Measurements from ENCODE around the gene SUMO3.

Gene SUMO3

GRCh38 chr21:44829507-44830092, 11.7 kb upstream of the SUMO3 start:
- TF ChIP-seq POLR2A (IDR thresholded peaks at IDR 0.05; ENCODE audit: low read length) = no peak
- no peak for TF ChIP-seq GATA1 (IDR thresholded peaks at IDR 0.05; ENCODE audit: low read depth, low read length)
- no peak for DNase-seq

- peak in 1 of 2 experiments; percentile 35 for DNase-seq
- TF ChIP-seq GATA1 (IDR thresholded peaks at IDR 0.05; ENCODE audit: low read depth, low read length) (no peak), POLR2A (IDR thresholded peaks at IDR 0.05; ENCODE audit: low read length) (no peak)
Observed at GRCh38 chr21:44828362-44829056, 10.6 kb upstream of the SUMO3 start.

- TF ChIP-seq POLR2A (IDR thresholded peaks at IDR 0.05; ENCODE audit: low read length) = no peak
- DNase-seq = no peak
Observed at GRCh38 chr21:44823179-44823660, 5.4 kb upstream of the SUMO3 start.

GRCh38 chr21:44822484-44823178, 4.8 kb upstream of the SUMO3 start:
- DNase-seq = peak; percentile 37 to 39
- TF ChIP-seq POLR2A (IDR thresholded peaks at IDR 0.05; ENCODE audit: low read length) (no peak), GATA1 (IDR thresholded peaks at IDR 0.05; ENCODE audit: low read depth, low read length) (no peak)

GRCh38 chr21:44820851-44821250, 3.0 kb upstream of the SUMO3 start:
- DNase-seq = no peak

GRCh38 chr21:44819283-44820243, 1.7 kb upstream of the SUMO3 start:
- TF ChIP-seq POLR2A (IDR thresholded peaks at IDR 0.05; ENCODE audit: low read length) (no peak), GATA1 (IDR thresholded peaks at IDR 0.05; ENCODE audit: low read depth, low read length) (no peak)
- no peak for DNase-seq

More at GRCh38 chr21:44820851-44821250, 3.0 kb upstream of the SUMO3 start:
- TF ChIP-seq POLR2A (IDR thresholded peaks at IDR 0.05; ENCODE audit: low read length) = no peak
- TF ChIP-seq GATA1 (IDR thresholded peaks at IDR 0.05; ENCODE audit: low read depth, low read length) = no peak

- TF ChIP-seq GATA1 (IDR thresholded peaks at IDR 0.05; ENCODE audit: low read depth, low read length) (no peak), POLR2A (IDR thresholded peaks at IDR 0.05; ENCODE audit: low read length) (no peak)
- DNase-seq = no peak
Observed at GRCh38 chr21:44818640-44819011, 764 bp upstream of the SUMO3 start.

GRCh38 chr21:44817506-44817880, 369 bp downstream of the SUMO3 start:
- TF ChIP-seq GATA1 (IDR thresholded peaks at IDR 0.05; ENCODE audit: low read depth, low read length) = no peak
- no peak for TF ChIP-seq POLR2A (IDR thresholded peaks at IDR 0.05; ENCODE audit: low read length)
- DNase-seq = peak; percentile 94 to 98

GRCh38 chr21:44816761-44817505, 929 bp downstream of the SUMO3 start:
- TF ChIP-seq GATA1 (IDR thresholded peaks at IDR 0.05; ENCODE audit: low read depth, low read length) (no peak), POLR2A (IDR thresholded peaks at IDR 0.05; ENCODE audit: low read length) (no peak)
- DNase-seq = no peak

- TF ChIP-seq POLR2A (IDR thresholded peaks at IDR 0.05; ENCODE audit: low read length) (no peak), GATA1 (IDR thresholded peaks at IDR 0.05; ENCODE audit: low read depth, low read length) (no peak)
- no peak for DNase-seq
Observed at GRCh38 chr21:44815852-44816628, 1.8 kb downstream of the SUMO3 start.

GRCh38 chr21:44815225-44815624, 2.6 kb downstream of the SUMO3 start:
- TF ChIP-seq GATA1 (IDR thresholded peaks at IDR 0.05; ENCODE audit: low read depth, low read length) = no peak
- no peak for DNase-seq

GRCh38 chr21:44814498-44815023, 3.3 kb downstream of the SUMO3 start:
- DNase-seq = no peak

More at GRCh38 chr21:44814498-44815023, 3.3 kb downstream of the SUMO3 start:
- TF ChIP-seq POLR2A (IDR thresholded peaks at IDR 0.05; ENCODE audit: low read length) = no peak
- no peak for TF ChIP-seq GATA1 (IDR thresholded peaks at IDR 0.05; ENCODE audit: low read depth, low read length)

Measured in erythroblast (primary cell).